ENCODE measurements around the gene PEX7.

DNA sequence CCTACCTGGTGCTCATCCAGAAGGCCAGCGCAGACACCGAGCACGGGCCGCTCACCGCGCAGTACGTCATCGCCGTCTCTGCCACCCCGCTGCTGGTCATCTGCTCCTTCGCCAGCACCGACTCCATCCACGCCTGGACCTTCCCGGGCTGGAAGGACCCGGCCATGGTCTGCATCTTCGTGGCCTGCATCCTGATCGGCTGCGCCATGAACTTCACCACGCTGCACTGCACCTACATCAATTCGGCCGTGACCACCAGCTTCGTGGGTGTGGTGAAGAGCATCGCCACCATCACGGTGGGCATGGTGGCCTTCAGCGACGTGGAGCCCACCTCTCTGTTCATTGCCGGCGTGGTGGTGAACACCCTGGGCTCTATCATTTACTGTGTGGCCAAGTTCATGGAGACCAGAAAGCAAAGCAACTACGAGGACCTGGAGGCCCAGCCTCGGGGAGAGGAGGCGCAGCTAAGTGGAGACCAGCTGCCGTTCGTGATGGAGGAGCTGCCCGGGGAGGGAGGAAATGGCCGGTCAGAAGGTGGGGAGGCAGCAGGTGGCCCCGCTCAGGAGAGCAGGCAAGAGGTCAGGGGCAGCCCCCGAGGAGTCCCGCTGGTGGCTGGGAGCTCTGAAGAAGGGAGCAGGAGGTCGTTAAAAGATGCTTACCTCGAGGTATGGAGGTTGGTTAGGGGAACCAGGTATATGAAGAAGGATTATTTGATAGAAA, 101.7 kb downstream of the PEX7 start:
- TF ChIP-seq, protein P1, sequence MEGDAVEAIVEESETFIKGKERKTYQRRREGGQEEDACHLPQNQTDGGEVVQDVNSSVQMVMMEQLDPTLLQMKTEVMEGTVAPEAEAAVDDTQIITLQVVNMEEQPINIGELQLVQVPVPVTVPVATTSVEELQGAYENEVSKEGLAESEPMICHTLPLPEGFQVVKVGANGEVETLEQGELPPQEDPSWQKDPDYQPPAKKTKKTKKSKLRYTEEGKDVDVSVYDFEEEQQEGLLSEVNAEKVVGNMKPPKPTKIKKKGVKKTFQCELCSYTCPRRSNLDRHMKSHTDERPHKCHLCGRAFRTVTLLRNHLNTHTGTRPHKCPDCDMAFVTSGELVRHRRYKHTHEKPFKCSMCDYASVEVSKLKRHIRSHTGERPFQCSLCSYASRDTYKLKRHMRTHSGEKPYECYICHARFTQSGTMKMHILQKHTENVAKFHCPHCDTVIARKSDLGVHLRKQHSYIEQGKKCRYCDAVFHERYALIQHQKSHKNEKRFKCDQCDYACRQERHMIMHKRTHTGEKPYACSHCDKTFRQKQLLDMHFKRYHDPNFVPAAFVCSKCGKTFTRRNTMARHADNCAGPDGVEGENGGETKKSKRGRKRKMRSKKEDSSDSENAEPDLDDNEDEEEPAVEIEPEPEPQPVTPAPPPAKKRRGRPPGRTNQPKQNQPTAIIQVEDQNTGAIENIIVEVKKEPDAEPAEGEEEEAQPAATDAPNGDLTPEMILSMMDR (IDR thresholded peaks at IDR 0.05; ENCODE audit: low read length) = no peak
- no peak for TF ChIP-seq EZH2 (optimal IDR thresholded peaks at IDR 0.05; ENCODE audit: low read depth, low read length)
- no peak for TF ChIP-seq EZH2phosphoT487 (IDR thresholded peaks at IDR 0.05; ENCODE audit: low read length)
